ENCODE measurements around the gene PCK2.
A peak's percentile ranks its signal among the peaks of the same experiment; 100 is the strongest.

PCK2 gene

GRCh38 chr14:24141097-24141880 lies 47.2 kb downstream of the PCK2 start, which contains the start of gene EMC9:
TSS of gene EMC9 (minus strand) at chr14:24141591. CDS start at chr14:24141304, 287 bp downstream.
- DNase-seq, result peak; percentile 97

- DNase-seq, result no peak
Measured at GRCh38 chr14:24143511-24143910, 49.4 kb downstream of the PCK2 start.

DNA sequence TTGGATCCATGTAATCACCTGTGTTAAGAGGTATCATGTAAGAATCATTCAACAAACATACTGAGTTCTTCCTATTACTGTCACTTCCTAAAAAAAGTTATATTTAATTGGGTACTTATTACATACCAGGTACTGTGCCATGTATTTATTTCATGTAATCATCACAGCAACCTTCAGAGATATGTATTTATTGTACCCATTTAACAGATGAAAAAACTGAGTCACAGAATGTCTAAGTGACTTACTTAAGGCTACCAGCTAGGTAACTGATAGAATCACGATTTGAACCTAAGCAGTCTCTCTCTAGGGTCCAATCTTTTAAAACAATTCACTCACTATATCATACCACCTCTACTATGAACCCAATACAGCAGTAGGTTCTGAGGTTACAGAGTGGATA lies 50.3 kb downstream of the PCK2 start:
- DNase-seq, result no peak

GRCh38 chr14:24145219-24145618 lies 51.1 kb downstream of the PCK2 start:
- no peak for DNase-seq

DNA sequence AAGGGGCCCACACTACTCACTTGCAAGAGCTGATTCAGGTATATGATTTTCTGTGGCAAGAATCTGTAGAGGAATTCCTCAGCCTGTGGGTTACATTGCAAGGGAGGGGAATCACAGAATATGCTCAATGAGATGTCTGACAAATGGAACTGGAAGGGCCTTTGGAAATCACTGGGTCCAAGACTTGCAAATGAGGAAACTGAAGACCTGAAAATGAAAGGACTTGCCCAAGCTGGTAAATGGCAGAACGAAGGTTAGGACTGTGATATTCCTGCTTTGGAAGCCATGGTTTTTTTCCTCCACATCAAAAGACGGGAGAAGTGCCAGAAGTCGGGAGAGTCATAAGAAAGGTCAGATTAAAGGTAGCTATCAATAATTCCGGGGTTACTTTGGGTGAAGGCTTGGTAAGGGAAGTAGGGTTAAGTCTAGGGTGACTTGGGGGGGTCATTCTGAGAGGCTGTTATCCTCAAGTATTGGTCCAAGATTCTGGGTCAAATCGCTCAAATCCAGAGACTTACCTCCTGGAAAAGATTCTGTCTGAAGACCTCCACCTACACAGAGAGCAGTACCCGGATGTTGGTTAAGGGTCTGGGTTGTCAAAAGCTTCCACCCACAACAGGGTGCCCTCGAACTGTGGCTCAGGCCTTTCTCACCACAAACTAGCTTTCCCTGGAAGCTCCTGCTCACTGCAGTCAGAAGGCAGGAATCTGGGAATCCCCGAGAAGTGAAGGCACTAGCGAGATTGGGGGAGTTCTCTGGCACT lies 51.8 kb downstream of the PCK2 start:
- no peak for DNase-seq

- DNase-seq, result peak; percentile 92
Measured at GRCh38 chr14:24146453-24146977, 52.4 kb downstream of the PCK2 start, which contains the start of gene PSME2. TSS of gene PSME2 (minus strand) at chr14:24146610. CDS start at chr14:24146581, 29 bp downstream.

GRCh38 chr14:24146978-24147760 lies 53.1 kb downstream of the PCK2 start, which contains the start of gene RNF31:
TSS of gene RNF31 (plus strand) at chr14:24147498. CDS start at chr14:24147699, 201 bp downstream.
- peak; percentile 91 for DNase-seq

- DNase-seq, result no peak
Measured at GRCh38 chr14:24147761-24148428, 53.8 kb downstream of the PCK2 start.

- DNase-seq, result no peak
Measured at GRCh38 chr14:24149302-24149969, 55.3 kb downstream of the PCK2 start.

GRCh38 chr14:24150061-24150460 lies 56.0 kb downstream of the PCK2 start:
- DNase-seq, result no peak

DNA sequence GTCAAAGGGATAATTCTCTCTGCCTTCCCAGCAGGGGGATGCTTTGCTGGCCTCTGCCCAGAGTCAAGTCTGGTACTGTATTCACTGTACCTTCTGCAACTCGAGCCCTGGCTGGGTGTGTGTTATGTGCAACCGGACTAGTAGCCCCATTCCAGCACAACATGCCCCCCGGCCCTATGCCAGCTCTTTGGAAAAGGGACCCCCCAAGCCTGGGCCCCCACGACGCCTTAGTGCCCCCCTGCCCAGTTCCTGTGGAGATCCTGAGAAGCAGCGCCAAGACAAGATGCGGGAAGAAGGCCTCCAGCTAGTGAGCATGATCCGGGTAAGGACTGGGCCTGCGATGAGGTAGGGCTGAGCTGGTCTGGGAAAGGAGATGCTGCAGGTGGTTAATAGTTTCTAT lies 56.5 kb downstream of the PCK2 start:
- DNase-seq, result no peak

DNA sequence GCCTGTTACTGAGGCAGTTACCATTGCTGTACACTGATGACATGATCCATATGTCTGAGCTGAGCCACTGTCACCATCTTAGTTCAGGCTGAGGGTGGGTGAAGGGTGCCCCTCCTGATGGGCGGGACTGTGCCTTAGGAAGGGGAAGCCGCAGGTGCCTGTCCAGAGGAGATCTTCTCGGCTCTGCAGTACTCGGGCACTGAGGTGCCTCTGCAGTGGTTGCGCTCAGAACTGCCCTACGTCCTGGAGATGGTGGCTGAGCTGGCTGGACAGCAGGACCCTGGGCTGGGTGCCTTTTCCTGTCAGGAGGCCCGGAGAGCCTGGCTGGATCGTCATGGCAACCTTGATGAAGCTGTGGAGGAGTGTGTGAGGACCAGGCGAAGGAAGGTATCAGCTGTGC lies 56.9 kb downstream of the PCK2 start:
- no peak for DNase-seq

DNA sequence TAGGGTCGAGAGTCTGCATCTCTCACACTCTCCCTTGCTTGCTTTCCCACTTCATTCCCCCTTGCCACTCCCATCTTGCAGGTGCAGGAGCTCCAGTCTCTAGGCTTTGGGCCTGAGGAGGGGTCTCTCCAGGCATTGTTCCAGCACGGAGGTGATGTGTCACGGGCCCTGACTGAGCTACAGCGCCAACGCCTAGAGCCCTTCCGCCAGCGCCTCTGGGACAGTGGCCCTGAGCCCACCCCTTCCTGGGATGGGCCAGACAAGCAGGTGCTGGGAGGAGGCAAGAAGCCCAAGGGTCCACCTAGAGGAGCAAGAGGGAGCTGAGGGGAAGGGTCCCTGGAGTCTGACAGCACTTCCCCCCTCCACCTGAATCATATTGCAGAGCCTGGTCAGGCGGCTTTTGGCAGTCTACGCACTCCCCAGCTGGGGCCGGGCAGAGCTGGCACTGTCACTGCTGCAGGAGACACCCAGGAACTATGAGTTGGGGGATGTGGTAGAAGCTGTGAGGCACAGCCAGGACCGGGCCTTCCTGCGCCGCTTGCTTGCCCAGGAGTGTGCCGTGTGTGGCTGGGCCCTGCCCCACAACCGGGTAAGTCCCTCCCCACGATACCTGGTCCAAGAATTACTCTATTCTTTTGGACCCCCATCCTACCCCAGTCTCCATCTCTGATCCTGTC lies 57.4 kb downstream of the PCK2 start:
- DNase-seq, result no peak

Data from T1000 (cell line).